Breast epithelium (tissue), 4 donors: ENCODE data around the gene ATP5MC3. TPM values are rescaled to one million over a fixed set of nuclear protein-coding genes. Genes with fewer than 3 reads are reported as not detected.

ENCODE experiments used
- DNase-seq, 2 donors: peaks; one replicate each; pipeline ENCODE4 v3.0.0-alpha.2; 2019; ENCODE audit warnings: low spot score in 2 of 2
- H3K27ac ChIP-seq, 2 donors: fragments of 200-600 bp; sonication (generic) in 1 of 2; one replicate each; pipeline ENCODE4 v1.5.1; 2016 to 2019; ENCODE audit warnings: mild to moderate bottlenecking in 1 of 2
- H3K27me3 ChIP-seq, 2 donors: fragments of 200-600 bp; sonication (generic) in 1 of 2; one replicate each; pipeline versions ENCODE4 v1.5.1 to v1.6.0; 2017 to 2019; ENCODE audit warnings: control low read depth in 1 of 2, mild to moderate bottlenecking in 1 of 2
- H3K36me3 ChIP-seq: fragments of 200-600 bp; one replicate; pipeline ENCODE4 v1.5.1; 2019
- H3K4me1 ChIP-seq, 2 donors: fragments of 200-600 bp; sonication (generic); one replicate each; pipeline ENCODE4 v1.5.1; 2016 to 2019; ENCODE audit warnings: control low read depth in 1 of 2
- H3K4me3 ChIP-seq, 3 donors: fragments of 200-600 bp; sonication (generic); 1 replicate in 2 of 3; 2 replicates in 1 of 3; pipeline ENCODE4 v1.5.1; 2016 to 2019; ENCODE audit warnings: mild to moderate bottlenecking in 3 of 3, moderate library complexity in 2 of 3
- H3K9me3 ChIP-seq, 2 donors: fragments of 200-600 bp; sonication (generic) in 1 of 2; one replicate each; pipeline ENCODE4 v1.5.1; 2016 to 2019; ENCODE audit warnings: control low read depth in 1 of 2
- CTCF ChIP-seq, 3 donors: fragments of 450-650 bp; IDR thresholded peaks; one replicate each; pipeline ENCODE4 v1.5.1; 2016 to 2017; ENCODE audit warnings: antibody characterized with exemption in 3 of 3, mild to moderate bottlenecking in 3 of 3, moderate library complexity in 3 of 3
- POLR2A ChIP-seq: fragments of 450-650 bp; IDR thresholded peaks from one replicate; pipeline ENCODE4 v1.6.1; 2016; ENCODE audit warnings: antibody characterized with exemption, mild to moderate bottlenecking, moderate library complexity
- POLR2AphosphoS5 ChIP-seq, 3 donors: sonication (generic); formaldehyde crosslinking; IDR thresholded peaks; one replicate each; pipeline ENCODE4 v1.6.1; 2017; ENCODE audit warnings: antibody characterized with exemption in 3 of 3
- intact Hi-C: fragments of 100-400 bp; cut with DNase I; formaldehyde crosslinking; loops from one replicate; pipeline ENCODE4 v1.15.1; 2023; ENCODE audit warnings: low total_unique reads
- total RNA-seq, 3 donors: library from RNA; depleted of rRNA; stranded (reverse); fragments of >200 nt; gene quantifications; one replicate each; pipeline ENCODE4 v1.1.0, GENCODE V29; 2016

ATP5MC3 gene
- total RNA-seq, 3 donors from 2014 or later, result 112 to 125 (median 122) TPM

GRCh38 chr2:175137793-175138192 lies 43.7 kb downstream of the ATP5MC3 start:
- intact Hi-C loops, result no loop called here
- Histone ChIP-seq H3K36me3 (no peaks in the 10 kb centered on the region), H3K4me1 (peaks cover 0 to 4% of the 10 kb centered on the region in 2 donors), H3K27ac (no peak overlapping the region), H3K9me3 (no peaks in the 10 kb centered on the region), H3K27me3 (no peaks in the 10 kb centered on the region), H3K4me3 (no peak overlapping the region)
- DNase-seq, result no peak
- TF ChIP-seq CTCF (IDR thresholded peaks at IDR 0.05), result no peak

- DNase-seq, result no peak
- no peaks in the 10 kb centered on the region for H3K27me3 ChIP-seq
- no peaks in the 10 kb centered on the region for H3K9me3 ChIP-seq
- intact Hi-C loops, result no loop called here
- H3K4me3 ChIP-seq, result no peak overlapping the region
- H3K4me1 ChIP-seq, result peaks cover 0 to 4% of the 10 kb centered on the region in 2 donors
- no peak overlapping the region for H3K27ac ChIP-seq
- no peaks in the 10 kb centered on the region for H3K36me3 ChIP-seq
- TF ChIP-seq CTCF (IDR thresholded peaks at IDR 0.05), result no peak
- TF ChIP-seq POLR2AphosphoS5 (IDR thresholded peaks at IDR 0.05), result no peak
- no peak for TF ChIP-seq POLR2A
These were observed 44.9 kb downstream of the ATP5MC3 start for GRCh38 chr2:175136334-175137215.

DNA sequence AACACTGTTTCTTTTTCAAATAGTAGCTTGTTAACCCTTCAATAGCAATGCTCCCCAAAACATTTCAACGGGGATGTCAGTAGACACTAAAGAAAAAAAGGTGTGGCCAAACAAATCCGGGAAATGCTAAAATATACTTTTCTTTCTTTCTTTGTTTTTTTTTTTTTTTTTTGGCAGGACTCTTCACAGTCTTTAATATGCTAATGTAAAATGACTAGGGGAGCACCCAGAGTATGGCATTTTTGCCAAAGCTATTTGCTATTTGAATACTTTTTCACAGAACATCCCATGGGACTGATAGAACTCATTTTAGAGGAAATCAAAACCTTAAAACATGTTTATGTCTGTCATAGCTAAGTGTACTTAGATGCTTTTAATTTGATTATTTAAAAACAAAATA lies 45.6 kb downstream of the ATP5MC3 start:
- Histone ChIP-seq H3K4me3 (no peak overlapping the region), H3K9me3 (no peaks in the 10 kb centered on the region), H3K27me3 (no peaks in the 10 kb centered on the region), H3K27ac (no peak overlapping the region), H3K4me1 (peaks cover 0 to 4% of the 10 kb centered on the region in 2 donors), H3K36me3 (no peaks in the 10 kb centered on the region)
- no peak for DNase-seq
- TF ChIP-seq POLR2A (no peak), CTCF (IDR thresholded peaks at IDR 0.05) (no peak), POLR2AphosphoS5 (IDR thresholded peaks at IDR 0.05) (no peak)
- intact Hi-C loops, result no loop called here

DNA sequence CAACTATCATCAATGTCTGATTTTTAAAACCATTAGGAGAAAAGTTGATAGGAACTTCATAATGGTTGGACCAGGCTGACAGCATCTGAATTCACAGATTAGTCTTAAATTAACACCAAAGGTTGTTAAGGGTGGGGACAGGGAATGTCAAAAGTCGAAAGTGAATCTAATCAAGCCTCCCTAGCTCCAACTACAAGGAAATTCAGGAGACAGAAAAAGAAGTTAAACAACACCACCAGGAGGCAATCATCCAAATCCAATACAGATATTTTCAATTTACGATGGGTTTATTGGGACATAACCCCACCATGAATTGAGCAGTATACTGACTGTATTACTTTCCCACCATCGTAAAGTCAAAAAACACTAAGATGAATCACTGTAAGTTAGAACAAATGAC lies 46.3 kb downstream of the ATP5MC3 start:
- Histone ChIP-seq H3K27me3 (no peaks in the 10 kb centered on the region), H3K4me3 (no peak overlapping the region), H3K9me3 (no peaks in the 10 kb centered on the region), H3K27ac (no peak overlapping the region), H3K4me1 (peaks cover 0 to 2% of the 10 kb centered on the region in 2 donors), H3K36me3 (no peaks in the 10 kb centered on the region)
- DNase-seq, result no peak
- intact Hi-C loops, result no loop called here
- TF ChIP-seq POLR2A, result no peak
- no peak for TF ChIP-seq POLR2AphosphoS5 (IDR thresholded peaks at IDR 0.05)
- no peak for TF ChIP-seq CTCF (IDR thresholded peaks at IDR 0.05)

GRCh38 chr2:175131252-175131651 lies 50.3 kb downstream of the ATP5MC3 start:
- Histone ChIP-seq H3K27me3 (no peaks in the 10 kb centered on the region), H3K9me3 (no peaks in the 10 kb centered on the region), H3K4me3 (no peak overlapping the region), H3K36me3 (no peaks in the 10 kb centered on the region), H3K27ac (no peak overlapping the region), H3K4me1 (no peaks in the 10 kb centered on the region)
- intact Hi-C loops, result no loop called here
- no peak for TF ChIP-seq POLR2A
- TF ChIP-seq POLR2AphosphoS5 (IDR thresholded peaks at IDR 0.05), result no peak
- no peak for TF ChIP-seq CTCF (IDR thresholded peaks at IDR 0.05)
- no peak for DNase-seq
